GM10266 (cell line): ENCODE data around the gene CMSS1.
A peak's percentile ranks its signal among the peaks of the same experiment; 100 is the strongest.

Experiments
- DNase-seq: peaks from one replicate; pipeline ENCODE4 v3.0.0; 2012; ENCODE audit errors: extremely low spot score
- TF ChIP-seq, protein P1 (sequence below): IDR thresholded peaks from 2 replicates; pipeline ENCODE4 v1.5.1; 2012; ENCODE audit warnings: mild to moderate bottlenecking, low read depth; ENCODE audit not compliant: control insufficient read depth, insufficient read depth; ENCODE audit errors: missing control alignments

Gene CMSS1

DNA sequence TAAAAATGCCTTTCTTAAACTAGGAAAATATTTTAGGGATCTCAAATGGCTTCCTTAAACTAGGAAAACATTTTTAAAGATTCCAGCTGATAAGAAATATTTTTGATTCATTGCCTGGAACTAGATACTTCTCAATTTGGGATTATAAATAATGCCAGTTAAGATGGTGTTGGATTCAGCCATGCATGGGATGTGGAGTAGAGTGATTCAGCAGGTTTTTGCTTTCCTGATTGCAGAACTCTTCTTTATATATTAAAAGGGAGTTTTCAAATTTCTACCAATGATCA lies 281.1 kb downstream of the CMSS1 start:
- DNase-seq = no peak
- TF ChIP-seq, protein P1, sequence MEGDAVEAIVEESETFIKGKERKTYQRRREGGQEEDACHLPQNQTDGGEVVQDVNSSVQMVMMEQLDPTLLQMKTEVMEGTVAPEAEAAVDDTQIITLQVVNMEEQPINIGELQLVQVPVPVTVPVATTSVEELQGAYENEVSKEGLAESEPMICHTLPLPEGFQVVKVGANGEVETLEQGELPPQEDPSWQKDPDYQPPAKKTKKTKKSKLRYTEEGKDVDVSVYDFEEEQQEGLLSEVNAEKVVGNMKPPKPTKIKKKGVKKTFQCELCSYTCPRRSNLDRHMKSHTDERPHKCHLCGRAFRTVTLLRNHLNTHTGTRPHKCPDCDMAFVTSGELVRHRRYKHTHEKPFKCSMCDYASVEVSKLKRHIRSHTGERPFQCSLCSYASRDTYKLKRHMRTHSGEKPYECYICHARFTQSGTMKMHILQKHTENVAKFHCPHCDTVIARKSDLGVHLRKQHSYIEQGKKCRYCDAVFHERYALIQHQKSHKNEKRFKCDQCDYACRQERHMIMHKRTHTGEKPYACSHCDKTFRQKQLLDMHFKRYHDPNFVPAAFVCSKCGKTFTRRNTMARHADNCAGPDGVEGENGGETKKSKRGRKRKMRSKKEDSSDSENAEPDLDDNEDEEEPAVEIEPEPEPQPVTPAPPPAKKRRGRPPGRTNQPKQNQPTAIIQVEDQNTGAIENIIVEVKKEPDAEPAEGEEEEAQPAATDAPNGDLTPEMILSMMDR = no peak

DNA sequence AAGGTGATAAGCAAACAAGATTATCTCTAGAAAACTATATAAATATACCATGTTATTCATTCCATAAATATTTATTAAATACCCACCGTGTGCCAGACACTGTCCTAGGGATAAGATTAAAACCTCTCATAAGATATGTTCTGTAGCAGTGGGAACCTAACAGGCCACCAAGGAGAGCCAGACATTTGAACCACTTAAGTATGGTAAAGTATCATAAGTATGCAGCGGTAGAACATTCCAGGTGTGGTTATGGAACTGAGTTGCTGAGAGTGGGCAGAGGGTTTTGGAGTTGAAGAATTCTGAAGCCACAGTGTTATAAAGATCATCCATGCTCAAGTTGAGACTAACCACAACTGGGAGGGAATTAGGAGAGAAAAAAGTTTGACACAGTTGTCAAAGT lies 282.0 kb downstream of the CMSS1 start:
- no peak for DNase-seq
- TF ChIP-seq, protein P1 = no peak

DNA sequence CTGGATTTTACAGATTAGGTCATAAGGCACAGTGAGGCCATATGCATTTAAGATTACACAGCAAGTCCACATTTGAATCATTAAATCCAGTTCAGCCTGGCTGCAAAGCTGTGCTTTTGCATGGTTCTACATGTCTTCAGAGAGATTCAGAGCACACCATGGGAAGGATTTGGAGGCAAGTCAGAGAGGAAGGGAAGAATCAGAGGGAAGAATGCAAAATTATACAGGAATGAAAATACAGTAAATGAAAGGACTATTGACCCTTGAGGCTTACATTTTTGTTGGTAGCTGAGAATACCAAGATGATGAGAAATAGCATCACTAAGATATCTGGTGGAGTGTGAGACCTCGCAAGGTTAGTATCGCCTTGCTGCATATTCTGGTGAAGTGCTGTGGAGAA lies 282.8 kb downstream of the CMSS1 start:
- TF ChIP-seq, protein P1 = no peak
- DNase-seq = no peak

DNA sequence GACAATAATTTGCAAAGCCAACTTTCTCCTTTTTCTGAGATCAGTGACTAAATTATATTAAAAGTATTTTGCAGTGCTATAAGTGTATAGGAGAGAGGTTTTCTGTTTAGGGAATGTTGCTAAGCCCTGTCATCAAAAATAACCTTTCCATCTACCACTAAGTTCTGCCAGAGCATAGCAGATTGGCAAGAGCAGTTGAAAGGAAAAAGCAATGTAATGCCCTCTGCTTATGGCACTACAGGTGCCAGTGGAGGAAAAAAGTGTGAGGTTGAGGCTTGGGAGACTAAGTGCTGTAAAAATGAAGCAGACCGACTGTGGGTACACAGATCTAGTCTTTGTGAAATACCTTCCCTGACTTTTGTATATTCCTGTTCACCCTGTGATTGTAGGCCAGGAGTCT lies 285.1 kb downstream of the CMSS1 start:
- TF ChIP-seq, protein P1 = no peak
- DNase-seq = no peak

DNA sequence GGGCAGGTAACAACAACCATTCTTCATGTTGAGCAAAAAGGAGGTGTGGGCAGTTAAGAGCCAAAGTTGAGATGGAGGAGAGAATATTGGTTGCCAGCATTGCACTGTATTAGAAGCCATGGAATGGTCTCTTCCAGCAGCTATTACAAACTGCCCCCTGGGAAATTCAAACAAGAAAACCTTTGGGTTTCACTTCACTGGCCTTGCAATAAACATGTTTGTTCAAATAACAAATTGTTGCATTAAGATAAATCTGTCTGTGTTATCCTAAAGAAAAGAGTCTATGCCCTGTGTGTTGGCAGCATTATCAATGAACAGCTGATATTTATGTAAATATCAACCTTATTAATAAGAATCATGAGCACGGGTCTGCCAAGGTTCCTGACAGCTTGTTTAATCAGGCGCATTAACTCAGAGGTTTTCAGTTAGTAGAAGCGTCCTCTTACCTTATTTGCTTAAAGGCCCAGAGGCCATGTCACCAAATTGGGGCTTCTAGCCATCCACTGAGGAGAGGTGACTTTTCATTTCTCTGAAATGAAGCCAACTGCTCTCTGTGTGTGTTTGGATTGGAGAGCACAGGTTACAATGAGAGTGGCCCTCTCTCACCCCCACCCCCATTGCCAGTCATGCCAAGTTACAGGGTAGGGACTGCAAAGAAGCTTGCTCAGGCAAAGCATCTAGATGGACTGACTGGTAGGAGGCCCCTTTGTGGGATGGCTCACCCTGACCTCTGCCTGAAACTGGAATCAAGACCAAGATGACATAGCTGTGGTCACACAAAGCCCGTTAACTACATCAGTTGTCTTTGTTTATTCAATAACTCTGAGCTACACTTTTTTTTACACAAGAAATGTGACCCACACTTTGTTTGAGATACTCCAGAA lies 286.1 kb downstream of the CMSS1 start:
- TF ChIP-seq, protein P1 = no peak
- DNase-seq = peak; percentile 51

DNA sequence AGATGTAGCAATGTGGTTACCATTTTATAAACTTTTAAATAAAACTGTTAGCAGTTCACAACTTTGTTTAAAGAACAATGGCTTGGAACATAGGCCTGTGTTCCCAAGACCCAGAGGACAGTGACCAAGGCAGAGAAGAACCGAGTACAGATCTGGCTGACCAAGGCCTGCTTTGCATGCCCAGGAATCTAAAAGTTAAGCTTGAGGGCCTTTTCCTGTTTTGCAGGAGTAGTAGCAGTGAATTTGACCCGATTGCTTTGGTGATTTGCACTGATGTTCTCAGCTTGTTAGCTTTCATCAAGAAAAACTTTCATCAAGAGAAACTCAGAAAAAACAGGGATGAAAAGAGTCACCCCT lies 286.8 kb downstream of the CMSS1 start:
- no peak for DNase-seq
- TF ChIP-seq, protein P1 = no peak

DNA sequence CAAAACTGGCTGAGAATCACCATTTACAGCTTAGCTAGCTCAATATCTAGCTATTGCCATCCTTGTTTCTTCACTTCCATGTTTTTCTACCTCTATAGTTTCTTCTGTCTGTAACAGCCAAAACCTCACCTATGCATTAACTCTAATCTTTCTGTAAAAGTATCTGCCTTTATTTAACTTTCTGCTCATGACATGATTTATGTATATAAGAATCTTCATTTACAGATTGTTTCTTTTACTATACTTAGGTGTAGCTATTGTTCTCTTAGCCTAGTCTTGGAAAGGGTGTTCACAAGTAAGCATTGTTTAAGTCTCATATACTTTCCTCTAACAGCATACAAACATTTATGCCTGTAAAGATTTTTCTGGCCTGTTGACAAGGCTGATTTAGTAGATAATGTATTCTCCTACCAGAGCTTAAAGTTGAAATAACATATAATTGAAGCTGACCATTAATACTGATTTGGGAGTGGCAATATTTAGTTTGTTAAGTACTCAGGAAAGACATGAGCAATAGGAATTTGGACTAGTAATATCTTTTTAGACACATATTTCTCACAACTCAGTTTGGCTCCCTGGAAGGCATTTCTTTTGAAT lies 287.3 kb downstream of the CMSS1 start:
- TF ChIP-seq, protein P1 = no peak
- no peak for DNase-seq
